ENCODE results near the gene NOL9. TPM values are rescaled to one million over a fixed set of nuclear protein-coding genes. Genes with fewer than 3 reads are reported as not detected.

NOL9 gene
- total and polyA plus RNA-seq, 2 of the 13 experiments (the other 11 are each of a cell fraction or from before 2014, with no cell fraction given): 18.0 to 24.7 TPM

GRCh38 chr1:6517435-6517851 is 36.9 kb downstream of the NOL9 start (continued):
- TF ChIP-seq DBP (CRISPR knock-in tag; IDR thresholded peaks at IDR 0.05; ENCODE audit: not compliant biosample characterization): no peak
- TF ChIP-seq EP300 (IDR thresholded peaks at IDR 0.05; ENCODE audit: low read depth in 2 of 2, low read length in 2 of 2): no peak
- no peak for TF ChIP-seq EP300 (CRISPR knock-in tag; IDR thresholded peaks at IDR 0.05; ENCODE audit: borderline replicate concordance)
- no peak for TF ChIP-seq UBTF (CRISPR knock-in tag; IDR thresholded peaks at IDR 0.05)
- no peak for TF ChIP-seq ZNF383 (CRISPR knock-in tag; IDR thresholded peaks at IDR 0.05; ENCODE audit: borderline replicate concordance)
- no peak for TF ChIP-seq REPIN1 (CRISPR knock-in tag; IDR thresholded peaks at IDR 0.05; ENCODE audit: borderline replicate concordance, low read depth)

- Histone ChIP-seq H2AFZ (ENCODE audit: low read length) (no peak overlapping the region), H3K27me3 (ENCODE audit: control insufficient read depth in 1 of 2, insufficient read depth in 2 of 2, low read length in 2 of 2) (no peaks in the 10 kb centered on the region), H3K4me3 (replicated peaks in 1 of 3; ENCODE audit: insufficient read depth in 1 of 3, low read depth in 2 of 3, low read length in 3 of 3) (no peak overlapping the region), H3K9me3 (ENCODE audit: low read length) (no peaks in the 10 kb centered on the region), H3K36me3 (replicated peaks in 1 of 2; ENCODE audit: control insufficient read depth in 1 of 2, insufficient read depth in 2 of 2, low read length in 2 of 2) (no peaks in the 10 kb centered on the region), H3K9ac (ENCODE audit: insufficient read depth, low read depth, low read length) (no peak overlapping the region), H3K27ac (ENCODE audit: extremely low read length, insufficient read depth, low read length) (no peak overlapping the region), H4K20me1 (ENCODE audit: insufficient read depth, low read length) (no peaks in the 10 kb centered on the region), H3K4me2 (ENCODE audit: low read depth, low read length) (no peak overlapping the region), H3K79me2 (ENCODE audit: insufficient read depth, low read length) (no peaks in the 10 kb centered on the region), H3K4me1 (ENCODE audit: insufficient read depth, low read length) (peaks cover 35% of the 10 kb centered on the region)
- no TSS peak for BruUV-seq (replicated peaks)
- DNase-seq (ENCODE audit: low spot score) (no peak), FAIRE-seq (no peak), ATAC-seq (no peak)
- intact Hi-C loops (cut with micrococcal nuclease; ENCODE audit: unreplicated experiment) (no loop called here), in situ Hi-C loops (cut with HindIII; ENCODE audit: extremely low pct_ligation_motif_present, low pct_unique_long_range_greater_than_20kb) (no loop called here)
- WGBS (ENCODE audit: low lambda C conversion rate): 60% methylated on average over 4 of the region's 4 CpGs
- ChIA-PET POLR2A (no interaction called here), CTCF (ENCODE audit: low intra/inter-chr PET ratio, low total read pairs) (no interaction called here)
- no peak for TF ChIP-seq ZNF138 (CRISPR knock-in tag; IDR thresholded peaks at IDR 0.05; ENCODE audit: low read depth)
- TF ChIP-seq XRCC5 (optimal IDR thresholded peaks at IDR 0.05; ENCODE audit: low read length): no peak
- no peak for TF ChIP-seq ATRX (CRISPR knock-in tag; IDR thresholded peaks at IDR 0.05; ENCODE audit: borderline replicate concordance)
- TF ChIP-seq CENPX (CRISPR knock-in tag; IDR thresholded peaks at IDR 0.05): no peak
- TF ChIP-seq ZBTB2 (CRISPR knock-in tag; IDR thresholded peaks at IDR 0.05; ENCODE audit: low read depth): no peak
- TF ChIP-seq ZNF550 (CRISPR knock-in tag; IDR thresholded peaks at IDR 0.05; ENCODE audit: borderline replicate concordance): no peak
- no peak for TF ChIP-seq ZNF660 (CRISPR knock-in tag; IDR thresholded peaks at IDR 0.05; ENCODE audit: borderline replicate concordance, low read depth)
- TF ChIP-seq TBL1XR1 (IDR thresholded peaks at IDR 0.05; ENCODE audit: borderline replicate concordance, low read length, partially characterized antibody): no peak
- no peak for TF ChIP-seq ZNF431 (CRISPR knock-in tag; IDR thresholded peaks at IDR 0.05; ENCODE audit: borderline replicate concordance, low read depth)
- no peak for TF ChIP-seq IKZF5 (CRISPR knock-in tag; IDR thresholded peaks at IDR 0.05)
- TF ChIP-seq YEATS4 (CRISPR knock-in tag; IDR thresholded peaks at IDR 0.05; ENCODE audit: borderline replicate concordance): no peak
- TF ChIP-seq ZNF180 (CRISPR knock-in tag; IDR thresholded peaks at IDR 0.05; ENCODE audit: borderline replicate concordance, low read depth): no peak
- TF ChIP-seq ZNF468 (CRISPR knock-in tag; IDR thresholded peaks at IDR 0.05): no peak
Observed at GRCh38 chr1:6515771-6516170, 38.5 kb downstream of the NOL9 start.
